Measurements from ENCODE around the gene HABP2. TPM values are rescaled to one million over a fixed set of nuclear protein-coding genes. Genes with fewer than 3 reads are reported as not detected.

The HABP2 gene
- total RNA-seq, 1 experiment from 2014 or later, result not detected

DNA sequence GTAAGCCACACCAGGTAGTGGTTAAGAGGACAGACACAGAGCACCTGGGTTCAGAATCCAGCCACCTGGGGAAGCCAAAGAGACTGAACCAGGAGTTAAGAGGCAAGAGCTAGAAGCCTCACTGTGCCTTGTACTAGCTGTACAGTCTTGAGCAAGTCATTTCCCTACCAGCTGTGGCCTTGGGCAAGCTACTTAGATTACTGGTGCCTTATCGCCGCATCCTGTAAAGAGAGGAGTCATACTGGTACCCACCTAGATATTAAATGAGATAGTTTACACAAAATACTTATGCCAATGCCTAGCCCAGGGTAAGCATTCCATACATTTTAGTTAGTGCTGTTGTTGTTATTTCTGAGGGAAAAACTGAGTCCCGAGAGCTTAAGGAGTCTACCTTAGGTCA, 47.7 kb downstream of the HABP2 start:
- Histone ChIP-seq H3K9me2 (replicated peaks; ENCODE audit: low read length) (no peaks in the 10 kb centered on the region), H3K79me2 (ENCODE audit: low read length) (no peaks in the 10 kb centered on the region), H3K4me2 (ENCODE audit: low read length) (no peak overlapping the region), H3F3A (ENCODE audit: low read length, unreplicated experiment) (no peaks in the 10 kb centered on the region), H3K36me3 (ENCODE audit: low read depth, low read length) (no peaks in the 10 kb centered on the region), H3K9me3 (ENCODE audit: low read length) (no peaks in the 10 kb centered on the region), H4K20me1 (ENCODE audit: low read length) (no peaks in the 10 kb centered on the region), H3K4me3 (ENCODE audit: low read length) (no peak overlapping the region), H2AFZ (ENCODE audit: low read length) (no peak overlapping the region), H3K27me3 (ENCODE audit: low read length) (peaks cover 50% of the 10 kb centered on the region), H3K9ac (ENCODE audit: low read length) (no peak overlapping the region), H3K4me1 (ENCODE audit: insufficient read depth, low read length) (no peaks in the 10 kb centered on the region), H3K27ac (ENCODE audit: low read length) (no peak overlapping the region)
- TF ChIP-seq EZH2 (IDR thresholded peaks at IDR 0.05; ENCODE audit: low read length, unreplicated experiment) (no peak), EZH2phosphoT487 (IDR thresholded peaks at IDR 0.05; ENCODE audit: borderline replicate concordance, low read length) (no peak)
- TF ChIP-seq, protein P1, sequence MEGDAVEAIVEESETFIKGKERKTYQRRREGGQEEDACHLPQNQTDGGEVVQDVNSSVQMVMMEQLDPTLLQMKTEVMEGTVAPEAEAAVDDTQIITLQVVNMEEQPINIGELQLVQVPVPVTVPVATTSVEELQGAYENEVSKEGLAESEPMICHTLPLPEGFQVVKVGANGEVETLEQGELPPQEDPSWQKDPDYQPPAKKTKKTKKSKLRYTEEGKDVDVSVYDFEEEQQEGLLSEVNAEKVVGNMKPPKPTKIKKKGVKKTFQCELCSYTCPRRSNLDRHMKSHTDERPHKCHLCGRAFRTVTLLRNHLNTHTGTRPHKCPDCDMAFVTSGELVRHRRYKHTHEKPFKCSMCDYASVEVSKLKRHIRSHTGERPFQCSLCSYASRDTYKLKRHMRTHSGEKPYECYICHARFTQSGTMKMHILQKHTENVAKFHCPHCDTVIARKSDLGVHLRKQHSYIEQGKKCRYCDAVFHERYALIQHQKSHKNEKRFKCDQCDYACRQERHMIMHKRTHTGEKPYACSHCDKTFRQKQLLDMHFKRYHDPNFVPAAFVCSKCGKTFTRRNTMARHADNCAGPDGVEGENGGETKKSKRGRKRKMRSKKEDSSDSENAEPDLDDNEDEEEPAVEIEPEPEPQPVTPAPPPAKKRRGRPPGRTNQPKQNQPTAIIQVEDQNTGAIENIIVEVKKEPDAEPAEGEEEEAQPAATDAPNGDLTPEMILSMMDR (conservative IDR thresholded peaks at IDR 0.05; ENCODE audit: low read depth, low read length), result no peak
- BruUV-seq (replicated peaks), result no TSS peak
- intact Hi-C loops (cut with micrococcal nuclease), result no loop called here
- POLR2A ChIA-PET (ENCODE audit: unreplicated experiment), result no interaction called here
- CTCF ChIA-PET, result no interaction called here
- no peak for ATAC-seq
- DNase-seq, result no peak

DNA sequence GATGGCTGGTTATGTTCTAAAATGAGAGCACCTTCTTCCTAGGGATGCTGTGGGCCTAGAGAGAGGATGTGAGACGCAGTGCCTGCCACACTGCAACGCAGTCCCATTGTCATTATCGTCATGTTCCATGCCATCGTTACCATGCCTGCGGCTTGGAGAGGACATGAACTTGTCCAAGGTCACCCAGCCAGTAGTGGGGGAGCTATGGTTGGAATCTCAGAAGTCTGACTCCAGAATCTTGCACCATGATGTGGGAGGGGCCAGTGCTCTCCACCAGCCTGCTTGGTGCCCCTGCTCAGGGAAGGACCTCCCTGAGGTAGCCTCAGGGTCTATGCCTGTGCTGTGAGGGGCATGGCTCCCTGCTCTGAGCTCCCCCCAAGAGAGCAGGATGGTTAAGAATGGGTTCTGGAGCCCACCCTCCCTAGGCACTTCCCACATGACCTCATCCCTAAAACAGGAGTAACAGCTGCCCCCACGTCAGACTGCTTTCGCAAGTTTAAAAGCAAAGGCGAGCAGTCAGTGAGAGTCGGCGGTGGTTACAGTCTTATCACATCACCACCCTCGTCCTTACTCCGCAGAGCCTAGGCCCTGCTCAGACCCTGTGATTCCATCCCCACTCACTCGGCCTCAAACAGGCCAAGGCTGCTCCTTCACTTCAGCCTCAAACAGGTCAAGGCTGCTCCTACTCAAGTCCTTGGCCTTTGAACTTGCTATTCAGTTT, 50.4 kb downstream of the HABP2 start:
- Histone ChIP-seq H3K27me3 (ENCODE audit: low read length) (peaks cover 24% of the 10 kb centered on the region), H3K79me2 (ENCODE audit: low read length) (no peaks in the 10 kb centered on the region), H3K9me2 (replicated peaks; ENCODE audit: low read length) (no peaks in the 10 kb centered on the region), H3K36me3 (ENCODE audit: low read depth, low read length) (no peaks in the 10 kb centered on the region), H3F3A (ENCODE audit: low read length, unreplicated experiment) (no peaks in the 10 kb centered on the region), H2AFZ (ENCODE audit: low read length) (no peak overlapping the region), H3K4me3 (ENCODE audit: low read length) (no peak overlapping the region), H3K4me1 (ENCODE audit: insufficient read depth, low read length) (no peaks in the 10 kb centered on the region), H3K9me3 (ENCODE audit: low read length) (no peaks in the 10 kb centered on the region), H4K20me1 (ENCODE audit: low read length) (no peaks in the 10 kb centered on the region), H3K27ac (ENCODE audit: low read length) (no peak overlapping the region), H3K9ac (ENCODE audit: low read length) (no peak overlapping the region), H3K4me2 (ENCODE audit: low read length) (no peak overlapping the region)
- DNase-seq (no peak), ATAC-seq (no peak)
- intact Hi-C loops (cut with micrococcal nuclease), result no loop called here
- CTCF ChIA-PET, result no interaction called here
- no TSS peak for BruUV-seq (replicated peaks)
- TF ChIP-seq EZH2 (IDR thresholded peaks at IDR 0.05; ENCODE audit: low read length, unreplicated experiment) (no peak), EZH2phosphoT487 (IDR thresholded peaks at IDR 0.05; ENCODE audit: borderline replicate concordance, low read length) (no peak)
- TF ChIP-seq, protein P1 (conservative IDR thresholded peaks at IDR 0.05; ENCODE audit: low read depth, low read length), result no peak
- POLR2A ChIA-PET (ENCODE audit: unreplicated experiment), result no interaction called here

GRCh38 chr10:113604572-113604971, 51.7 kb downstream of the HABP2 start:
- H3K27me3 ChIP-seq (ENCODE audit: low read length), result peaks cover 11% of the 10 kb centered on the region; the same call in 1 of the 2 replicates
- CTCF ChIA-PET, result no interaction called here
- H3K9me3 ChIP-seq (ENCODE audit: low read length), result no peaks in the 10 kb centered on the region
- H2AFZ ChIP-seq (ENCODE audit: low read length), result no peak overlapping the region
- no peak overlapping the region for H3K4me3 ChIP-seq (ENCODE audit: low read length)
- no peaks in the 10 kb centered on the region for H3F3A ChIP-seq (ENCODE audit: low read length, unreplicated experiment)
- no peak overlapping the region for H3K27ac ChIP-seq (ENCODE audit: low read length)
- ATAC-seq (no peak), DNase-seq (no peak)
- BruUV-seq (replicated peaks), result no TSS peak
- POLR2A ChIA-PET (ENCODE audit: unreplicated experiment), result no interaction called here
- H3K9ac ChIP-seq (ENCODE audit: low read length), result no peak overlapping the region
- H3K4me2 ChIP-seq (ENCODE audit: low read length), result no peak overlapping the region
- H3K9me2 ChIP-seq (replicated peaks; ENCODE audit: low read length), result no peaks in the 10 kb centered on the region
- intact Hi-C loops (cut with micrococcal nuclease), result no loop called here
- H3K4me1 ChIP-seq (ENCODE audit: insufficient read depth, low read length), result no peaks in the 10 kb centered on the region
- H4K20me1 ChIP-seq (ENCODE audit: low read length), result no peaks in the 10 kb centered on the region
- H3K36me3 ChIP-seq (ENCODE audit: low read depth, low read length), result no peaks in the 10 kb centered on the region
- TF ChIP-seq EZH2phosphoT487 (IDR thresholded peaks at IDR 0.05; ENCODE audit: borderline replicate concordance, low read length), result no peak
- TF ChIP-seq EZH2 (IDR thresholded peaks at IDR 0.05; ENCODE audit: low read length, unreplicated experiment), result no peak
- TF ChIP-seq, protein P1 (conservative IDR thresholded peaks at IDR 0.05; ENCODE audit: low read depth, low read length), result no peak
- no peaks in the 10 kb centered on the region for H3K79me2 ChIP-seq (ENCODE audit: low read length)

Measured in PC-3 (cell line).